ENCODE measurements around the gene WBP4. TPM values are rescaled to one million over a fixed set of nuclear protein-coding genes. Genes with fewer than 3 reads are reported as not detected.

The WBP4 gene
- total and polyA plus RNA-seq, 2 of the 13 experiments (the other 11 are each of a cell fraction or from before 2014, with no cell fraction given), result 6.7 to 11.7 TPM

- TF ChIP-seq HBP1 (CRISPR knock-in tag; IDR thresholded peaks at IDR 0.05; ENCODE audit: low read depth), result no peak
- peak; percentile 58; the same call in 1 of the 2 replicates for TF ChIP-seq SKIL (CRISPR knock-in tag; IDR thresholded peaks at IDR 0.05; ENCODE audit: borderline replicate concordance)
- peak; percentile 71; the same call in 1 of the 2 replicates for TF ChIP-seq GATAD2A (CRISPR knock-in tag; IDR thresholded peaks at IDR 0.05)
- TF ChIP-seq IKZF4 (CRISPR knock-in tag; IDR thresholded peaks at IDR 0.05; ENCODE audit: borderline replicate concordance, low read depth, not compliant biosample characterization), result no peak
- no peak for TF ChIP-seq TAF1 (CRISPR knock-in tag; IDR thresholded peaks at IDR 0.05)
- no peak for TF ChIP-seq XBP1 (CRISPR knock-in tag; IDR thresholded peaks at IDR 0.05)
- TF ChIP-seq STAT6 (CRISPR knock-in tag; IDR thresholded peaks at IDR 0.05; ENCODE audit: borderline replicate concordance), result no peak
- TF ChIP-seq HMGA1 (CRISPR knock-in tag; conservative IDR thresholded peaks at IDR 0.05), result no peak
- TF ChIP-seq HDAC1 (CRISPR knock-in tag; IDR thresholded peaks at IDR 0.05), result peak; percentile 56
- no peak for TF ChIP-seq ZGPAT (CRISPR knock-in tag; IDR thresholded peaks at IDR 0.05)
- peak; percentile 73; the same call in 1 of the 2 replicates for TF ChIP-seq RERE (CRISPR knock-in tag; IDR thresholded peaks at IDR 0.05; ENCODE audit: low read depth)
- TF ChIP-seq FOSL2 (CRISPR knock-in tag; IDR thresholded peaks at IDR 0.05), result peak; percentile 51; the same call in 1 of the 2 replicates
- no peak; the same call in 1 of the 2 replicates for TF ChIP-seq POGZ (CRISPR knock-in tag; IDR thresholded peaks at IDR 0.05)
- no peak for TF ChIP-seq ATRX (CRISPR knock-in tag; IDR thresholded peaks at IDR 0.05; ENCODE audit: borderline replicate concordance)
- 0 out of 2 replicates have a peak, but pooled peaks have one; percentile 61 for TF ChIP-seq PPARG (CRISPR knock-in tag; conservative IDR thresholded peaks at IDR 0.05)
- no peak for TF ChIP-seq SOX6 (IDR thresholded peaks at IDR 0.05)
- TF ChIP-seq SOX6 (CRISPR knock-in tag; IDR thresholded peaks at IDR 0.05), result peak; percentile 93
- peak; percentile 53; the same call in 1 of the 2 replicates for TF ChIP-seq MIER3 (CRISPR knock-in tag; IDR thresholded peaks at IDR 0.05; ENCODE audit: borderline replicate concordance)
Observed at GRCh38 chr13:41025518-41025917, 35.8 kb upstream of the WBP4 start (continued).

Measured in HepG2 (cell line).